K562 treated with DMSO at 1 percent for 4 hours (cell line): Measurements from ENCODE around the gene TNNC2. TPM values are rescaled to one million over a fixed set of nuclear protein-coding genes. Genes with fewer than 3 reads are reported as not detected.

Source experiments
- total RNA-seq: library from RNA; unstranded; fragments of 300-600 nt; gene quantifications from 2 replicates; pipeline ENCODE4 v1.2.3, GENCODE V29; 2022; ENCODE audit not compliant: insufficient read depth

Gene TNNC2
- total RNA-seq, result not detected in 2 replicates

DNA sequence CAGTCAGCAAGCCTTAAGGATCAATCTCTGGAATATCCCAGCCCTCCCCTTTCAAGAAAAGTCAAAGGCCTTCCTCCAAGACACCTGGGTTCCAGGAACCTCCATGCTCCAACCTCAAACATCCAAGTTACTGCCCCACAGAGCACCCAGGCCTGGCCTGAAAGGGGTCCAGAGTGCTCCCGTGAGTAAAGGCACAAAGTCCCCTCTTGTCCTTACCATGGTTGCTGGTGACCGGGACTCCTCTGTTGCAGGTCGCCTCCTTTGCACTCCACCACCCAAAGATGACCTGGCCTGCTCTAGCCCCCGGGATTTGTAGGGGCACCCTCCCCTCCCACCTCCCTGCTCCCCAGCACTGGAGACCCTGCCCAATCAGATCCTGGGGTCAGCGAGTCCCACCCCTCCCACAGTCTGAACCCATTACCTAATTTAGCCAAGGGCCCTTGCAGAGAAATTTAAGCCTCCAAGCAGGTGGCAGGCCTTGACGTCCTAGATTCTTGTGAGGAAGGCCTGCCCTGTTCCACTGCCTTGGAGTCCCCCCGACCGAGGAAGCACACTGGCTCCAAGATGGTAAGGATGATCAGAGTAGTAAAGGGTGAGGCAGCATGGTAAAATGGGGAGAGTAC, at the start of gene TNNC2:
TSS of gene TNNC2 (minus strand) at position 283 of the 623 bp plus-strand sequence. CDS start at position 219, 64 bp downstream.

DNA sequence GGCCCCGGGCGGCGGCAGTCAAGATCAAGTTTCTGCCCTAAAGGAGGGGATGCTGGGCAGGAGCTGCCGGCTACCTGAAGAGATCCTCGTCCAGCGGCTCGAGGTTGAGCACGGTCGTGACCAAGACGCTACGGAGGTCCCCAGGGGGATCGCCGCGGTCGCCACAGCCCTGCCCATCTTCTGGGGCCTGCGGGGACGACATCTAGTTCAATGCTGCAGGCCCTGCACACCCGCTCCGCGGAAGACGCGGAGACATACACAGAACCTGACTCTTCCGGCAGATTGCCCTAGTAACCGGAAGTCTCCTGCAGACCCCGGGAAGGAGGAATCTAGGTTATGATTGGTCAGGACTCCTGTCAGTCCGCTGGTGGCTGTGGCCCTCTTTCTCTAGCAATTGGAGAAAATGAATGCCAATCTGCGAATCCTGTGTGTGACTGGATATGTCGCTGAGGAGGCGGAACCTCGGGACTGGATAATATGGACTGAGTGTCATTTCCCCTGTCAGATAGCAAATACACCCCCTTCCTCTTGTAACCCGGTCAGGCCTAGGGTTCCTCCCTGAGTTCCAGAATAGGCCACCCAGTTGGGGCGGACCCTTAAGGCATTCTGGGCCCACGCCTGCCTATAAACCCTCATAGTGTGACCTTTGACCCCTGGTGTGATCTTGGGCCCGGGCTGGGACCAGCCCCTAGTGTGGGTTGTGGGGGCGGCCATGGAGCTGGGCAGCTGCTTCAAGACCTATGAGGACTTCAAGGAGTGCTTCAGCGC, 30.2 kb upstream of the TNNC2 start, which contains the start of the genes ACOT8 and ZSWIM3:
TSS of gene ACOT8 (minus strand) at position 279 of the 768 bp plus-strand sequence. CDS start at position 202, 77 bp downstream.
TSS of gene ZSWIM3 (plus strand) at position 501 of the 768 bp plus-strand sequence. CDS start at position 713, 212 bp downstream.

DNA sequence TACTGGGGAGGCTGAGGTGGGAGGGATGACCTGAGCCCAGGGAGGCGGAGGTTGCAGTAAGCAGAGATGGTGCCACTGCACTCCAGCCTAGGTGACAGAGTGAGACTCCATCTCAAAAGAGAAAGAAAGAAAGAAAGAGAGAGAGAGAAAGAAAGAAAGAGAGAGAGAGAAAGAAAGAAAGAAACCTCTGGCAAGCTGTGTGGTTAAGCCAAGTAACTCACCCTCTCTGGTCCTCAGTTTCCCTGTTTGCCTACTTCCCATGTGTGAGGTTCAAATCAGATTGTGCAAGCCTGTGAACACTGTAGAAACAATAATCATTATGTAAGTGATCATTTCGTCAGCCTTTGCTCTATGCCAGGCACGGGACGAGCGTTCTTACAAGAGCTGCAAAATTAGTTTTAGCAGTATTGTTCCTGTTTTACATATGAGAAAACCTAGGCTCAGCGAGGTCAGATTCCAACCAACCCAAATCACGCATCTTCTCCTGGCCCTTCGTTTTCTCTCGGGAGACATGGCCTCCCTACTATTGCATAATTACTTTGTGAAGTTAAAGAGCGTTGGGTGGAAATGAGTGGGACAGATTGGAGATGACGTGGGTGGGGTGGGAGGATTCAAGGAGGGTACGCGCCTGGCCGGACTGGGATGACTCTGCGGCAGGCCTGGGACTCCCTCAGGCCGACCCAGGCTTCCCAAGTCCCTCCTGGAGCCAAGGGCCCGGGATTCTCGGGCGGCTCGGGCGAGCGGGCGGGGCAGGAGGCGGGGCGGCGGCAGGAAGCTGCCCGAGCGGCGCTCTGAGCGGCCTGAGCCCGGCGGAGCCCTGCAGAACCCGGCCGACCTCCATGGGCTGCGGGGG, 6.1 kb upstream of the TNNC2 start, which contains the start of gene SNX21:
TSS of gene SNX21 (plus strand) at position 770 of the 853 bp plus-strand sequence. CDS start 121 bp downstream, outside the sequence.

DNA sequence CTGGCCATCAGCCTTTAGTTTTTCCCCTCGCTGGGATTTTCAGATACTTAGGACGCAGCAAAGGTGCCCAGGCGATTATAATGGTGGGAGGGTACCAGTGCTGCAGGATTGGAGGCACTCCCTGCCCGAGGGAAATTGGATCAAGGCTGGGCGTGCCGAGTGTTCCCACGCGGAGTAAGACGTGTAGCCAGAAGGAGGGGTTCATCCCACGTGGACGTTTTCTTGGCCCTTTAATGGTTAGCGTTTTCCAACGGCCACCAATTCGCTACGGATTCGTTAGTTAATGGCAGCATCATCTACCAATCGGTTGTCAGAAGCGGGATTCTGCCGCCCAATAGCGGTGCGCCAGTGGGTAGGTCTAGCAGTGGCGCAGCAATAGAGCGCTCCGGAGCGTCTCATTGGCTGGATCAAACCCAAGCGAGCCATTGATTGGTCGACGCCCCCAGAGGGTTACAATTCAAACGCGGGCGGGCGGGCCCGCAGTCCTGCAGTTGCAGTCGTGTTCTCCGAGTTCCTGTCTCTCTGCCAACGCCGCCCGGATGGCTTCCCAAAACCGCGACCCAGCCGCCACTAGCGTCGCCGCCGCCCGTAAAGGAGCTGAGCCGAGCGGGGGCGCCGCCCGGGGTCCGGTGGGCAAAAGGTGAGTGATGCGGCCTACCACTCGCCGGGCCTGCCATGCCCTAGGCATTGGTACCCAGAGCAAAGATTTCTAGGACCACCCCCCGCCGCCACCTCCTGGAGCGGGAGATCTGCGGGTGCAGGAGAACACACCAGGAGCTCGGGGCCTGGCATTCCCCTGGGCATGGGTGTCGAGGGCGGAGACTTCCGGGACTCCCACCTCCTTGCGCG, 14.7 kb downstream of the TNNC2 start, which contains the start of gene UBE2C:
TSS of gene UBE2C (plus strand) at position 488 of the 849 bp plus-strand sequence. CDS start at position 540, 52 bp downstream.

Other genes starting within 250 kb of the TNNC2 start
- not detected in 2 replicates for gene WFDC8, start 248.0 kb downstream of the TNNC2 start, total RNA-seq
- gene WFDC10A, start 197.6 kb downstream of the TNNC2 start, total RNA-seq, result not detected in 2 replicates
- gene WFDC9, start 196.0 kb downstream of the TNNC2 start, total RNA-seq, result not detected in 2 replicates
- not detected in 2 replicates for gene WFDC11, start 157.1 kb downstream of the TNNC2 start, total RNA-seq
- gene WFDC13, start 125.3 kb downstream of the TNNC2 start, total RNA-seq, result not detected in 2 replicates
- gene WFDC10B, start 122.3 kb downstream of the TNNC2 start, total RNA-seq, result not detected in 2 replicates
- not detected in 2 replicates for gene SPINT4, start 105.0 kb downstream of the TNNC2 start, total RNA-seq
- not detected in 2 replicates for gene WFDC3, start 35.4 kb downstream of the TNNC2 start, total RNA-seq
- 30.5 and 47.2 TPM in 2 replicates for gene DNTTIP1, start 35.4 kb downstream of the TNNC2 start, total RNA-seq
- 3.3 and 5.4 TPM in 2 replicates for gene UBE2C, start 14.7 kb downstream of the TNNC2 start, total RNA-seq
- 0.53 and 2.0 TPM in 2 replicates for gene SNX21, start 6.5 kb upstream of the TNNC2 start, total RNA-seq
- gene ACOT8, start 30.1 kb upstream of the TNNC2 start, total RNA-seq, result 50.2 and 57.2 TPM in 2 replicates
- 9.4 and 9.8 TPM in 2 replicates for gene ZSWIM3, start 30.3 kb upstream of the TNNC2 start, total RNA-seq
- 14.2 and 15.1 TPM in 2 replicates for gene ZSWIM1, start 53.9 kb upstream of the TNNC2 start, total RNA-seq
- gene SPATA25, start 60.3 kb upstream of the TNNC2 start, total RNA-seq, result not detected in 2 replicates
- gene NEURL2, start 63.9 kb upstream of the TNNC2 start, total RNA-seq, result 2.0 and 5.7 TPM in 2 replicates
- gene CTSA, start 64.0 kb upstream of the TNNC2 start, total RNA-seq, result 69.3 and 82.0 TPM in 2 replicates
- gene PLTP, start 84.8 kb upstream of the TNNC2 start, total RNA-seq, result 27.6 and 40.1 TPM in 2 replicates
- gene PCIF1, start 107.4 kb upstream of the TNNC2 start, total RNA-seq, result 21.4 and 22.9 TPM in 2 replicates
- 10.8 and 14.9 TPM in 2 replicates for gene ZNF335, start 144.9 kb upstream of the TNNC2 start, total RNA-seq
- gene MMP9, start 181.6 kb upstream of the TNNC2 start, total RNA-seq, result 0.52 TPM in 1 of 2 replicates, not detected in the other
- gene SLC12A5, start 201.9 kb upstream of the TNNC2 start, total RNA-seq, result 11.8 and 15.5 TPM in 2 replicates